Measurements from ENCODE around the gene EFS.

The EFS gene

GRCh38 chr14:23364164-23365035 lies 572 bp downstream of the EFS start:
- TF ChIP-seq SPI1 (IDR thresholded peaks at IDR 0.05; ENCODE audit: low read depth, low read length) (no peak), TAF1 (IDR thresholded peaks at IDR 0.05; ENCODE audit: low read depth, low read length) (no peak), PAX5 (IDR thresholded peaks at IDR 0.05; ENCODE audit: insufficient read depth, low read length, severe bottlenecking) (no peak), POLR2AphosphoS5 (IDR thresholded peaks at IDR 0.05; ENCODE audit: low read depth, low read length) (no peak), POU2F2 (IDR thresholded peaks at IDR 0.05; ENCODE audit: low read depth, low read length) (no peak), POLR2A (IDR thresholded peaks at IDR 0.05; ENCODE audit: low read depth, low read length) (no peak)
- FAIRE-seq (no peak), DNase-seq (ENCODE audit: insufficient read length, low spot score) (no peak)

- TF ChIP-seq TAF1 (IDR thresholded peaks at IDR 0.05; ENCODE audit: low read depth, low read length) (no peak), PAX5 (IDR thresholded peaks at IDR 0.05; ENCODE audit: insufficient read depth, low read length, severe bottlenecking) (no peak), SPI1 (IDR thresholded peaks at IDR 0.05; ENCODE audit: low read depth, low read length) (no peak), POLR2AphosphoS5 (IDR thresholded peaks at IDR 0.05; ENCODE audit: low read depth, low read length) (no peak), POLR2A (IDR thresholded peaks at IDR 0.05; ENCODE audit: low read depth, low read length) (no peak), POU2F2 (IDR thresholded peaks at IDR 0.05; ENCODE audit: low read depth, low read length) (no peak)
- FAIRE-seq (no peak), DNase-seq (ENCODE audit: insufficient read length, low spot score) (no peak)
Observed at GRCh38 chr14:23362200-23362599, 2.8 kb downstream of the EFS start.

- FAIRE-seq (no peak), DNase-seq (ENCODE audit: insufficient read length, low spot score) (no peak)
- TF ChIP-seq POLR2A (IDR thresholded peaks at IDR 0.05; ENCODE audit: low read depth, low read length) (no peak), POU2F2 (IDR thresholded peaks at IDR 0.05; ENCODE audit: low read depth, low read length) (no peak), PAX5 (IDR thresholded peaks at IDR 0.05; ENCODE audit: insufficient read depth, low read length, severe bottlenecking) (no peak), POLR2AphosphoS5 (IDR thresholded peaks at IDR 0.05; ENCODE audit: low read depth, low read length) (no peak), TAF1 (IDR thresholded peaks at IDR 0.05; ENCODE audit: low read depth, low read length) (no peak), SPI1 (IDR thresholded peaks at IDR 0.05; ENCODE audit: low read depth, low read length) (no peak)
Observed at GRCh38 chr14:23361763-23362162, 3.2 kb downstream of the EFS start.

GRCh38 chr14:23361320-23361719 lies 3.7 kb downstream of the EFS start:
- TF ChIP-seq SPI1 (IDR thresholded peaks at IDR 0.05; ENCODE audit: low read depth, low read length): no peak
- no peak for TF ChIP-seq POLR2AphosphoS5 (IDR thresholded peaks at IDR 0.05; ENCODE audit: low read depth, low read length)
- no peak for TF ChIP-seq POLR2A (IDR thresholded peaks at IDR 0.05; ENCODE audit: low read depth, low read length)
- no peak for TF ChIP-seq PAX5 (IDR thresholded peaks at IDR 0.05; ENCODE audit: insufficient read depth, low read length, severe bottlenecking)
- FAIRE-seq (no peak), DNase-seq (ENCODE audit: insufficient read length, low spot score) (no peak)

- FAIRE-seq: no peak
- TF ChIP-seq POLR2A (IDR thresholded peaks at IDR 0.05; ENCODE audit: low read depth, low read length): no peak
- TF ChIP-seq POLR2AphosphoS5 (IDR thresholded peaks at IDR 0.05; ENCODE audit: low read depth, low read length): no peak
- no peak for TF ChIP-seq SPI1 (IDR thresholded peaks at IDR 0.05; ENCODE audit: low read depth, low read length)
- TF ChIP-seq TAF1 (IDR thresholded peaks at IDR 0.05; ENCODE audit: low read depth, low read length): no peak
- no peak for TF ChIP-seq POU2F2 (IDR thresholded peaks at IDR 0.05; ENCODE audit: low read depth, low read length)
- no peak for DNase-seq (ENCODE audit: insufficient read length, low spot score)
Observed at GRCh38 chr14:23360496-23360895, 4.5 kb downstream of the EFS start.

- no peak for FAIRE-seq
- DNase-seq (ENCODE audit: insufficient read length, low spot score): no peak
- no peak for TF ChIP-seq POLR2AphosphoS5 (IDR thresholded peaks at IDR 0.05; ENCODE audit: low read depth, low read length)
- TF ChIP-seq POLR2A (IDR thresholded peaks at IDR 0.05; ENCODE audit: low read depth, low read length): no peak
- no peak for TF ChIP-seq POU2F2 (IDR thresholded peaks at IDR 0.05; ENCODE audit: low read depth, low read length)
- no peak for TF ChIP-seq PAX5 (IDR thresholded peaks at IDR 0.05; ENCODE audit: insufficient read depth, low read length, severe bottlenecking)
- no peak for TF ChIP-seq TAF1 (IDR thresholded peaks at IDR 0.05; ENCODE audit: low read depth, low read length)
Observed at GRCh38 chr14:23359722-23360447, 5.1 kb downstream of the EFS start.

GRCh38 chr14:23359167-23359626 lies 5.8 kb downstream of the EFS start:
- TF ChIP-seq PAX5 (IDR thresholded peaks at IDR 0.05; ENCODE audit: insufficient read depth, low read length, severe bottlenecking): no peak
- no peak for TF ChIP-seq TAF1 (IDR thresholded peaks at IDR 0.05; ENCODE audit: low read depth, low read length)
- no peak for TF ChIP-seq POLR2AphosphoS5 (IDR thresholded peaks at IDR 0.05; ENCODE audit: low read depth, low read length)
- no peak for TF ChIP-seq SPI1 (IDR thresholded peaks at IDR 0.05; ENCODE audit: low read depth, low read length)
- DNase-seq (ENCODE audit: insufficient read length, low spot score) (no peak), FAIRE-seq (no peak)

- FAIRE-seq (no peak), DNase-seq (ENCODE audit: insufficient read length, low spot score) (no peak)
- TF ChIP-seq POLR2A (IDR thresholded peaks at IDR 0.05; ENCODE audit: low read depth, low read length): no peak
- no peak for TF ChIP-seq POLR2AphosphoS5 (IDR thresholded peaks at IDR 0.05; ENCODE audit: low read depth, low read length)
- TF ChIP-seq TAF1 (IDR thresholded peaks at IDR 0.05; ENCODE audit: low read depth, low read length): no peak
- no peak for TF ChIP-seq PAX5 (IDR thresholded peaks at IDR 0.05; ENCODE audit: insufficient read depth, low read length, severe bottlenecking)
- no peak for TF ChIP-seq POU2F2 (IDR thresholded peaks at IDR 0.05; ENCODE audit: low read depth, low read length)
- TF ChIP-seq SPI1 (IDR thresholded peaks at IDR 0.05; ENCODE audit: low read depth, low read length): no peak
Observed at GRCh38 chr14:23358553-23359166, 6.3 kb downstream of the EFS start.

- TF ChIP-seq PAX5 (IDR thresholded peaks at IDR 0.05; ENCODE audit: insufficient read depth, low read length, severe bottlenecking): no peak
- TF ChIP-seq SPI1 (IDR thresholded peaks at IDR 0.05; ENCODE audit: low read depth, low read length): no peak
- no peak for TF ChIP-seq POLR2AphosphoS5 (IDR thresholded peaks at IDR 0.05; ENCODE audit: low read depth, low read length)
- TF ChIP-seq POU2F2 (IDR thresholded peaks at IDR 0.05; ENCODE audit: low read depth, low read length): no peak
- TF ChIP-seq POLR2A (IDR thresholded peaks at IDR 0.05; ENCODE audit: low read depth, low read length): no peak
- TF ChIP-seq TAF1 (IDR thresholded peaks at IDR 0.05; ENCODE audit: low read depth, low read length): no peak
- DNase-seq (ENCODE audit: insufficient read length, low spot score) (no peak), FAIRE-seq (no peak)
Observed at GRCh38 chr14:23358042-23358441, 6.9 kb downstream of the EFS start.
